Keratinocyte (primary cell): ENCODE results near the gene SUFU.

Experiments used
- CTCF ChIP-seq, 3 experiments: IDR thresholded peaks in 1 of 3; conservative IDR thresholded peaks in 1 of 3; optimal IDR thresholded peaks in 1 of 3; 2 replicates in 2 of 3; 3 replicates in 1 of 3; pipeline versions ENCODE3 to v1.5.1; 2011; ENCODE audit warnings: low read length in 3 of 3, mild to moderate bottlenecking in 3 of 3, moderate library complexity in 2 of 3, control low read depth in 1 of 3, inconsistent platforms in 1 of 3; ENCODE audit not compliant: insufficient read depth in 2 of 3; ENCODE audit errors: extremely low read depth in 1 of 3
- EZH2 ChIP-seq: IDR thresholded peaks from one replicate; pipeline ENCODE4 v1.6.1; 2012; ENCODE audit warnings: inconsistent platforms, mild to moderate bottlenecking, low read length, moderate library complexity

- TF ChIP-seq CTCF (optimal IDR thresholded peaks at IDR 0.05 in 1 of 3, IDR thresholded peaks at IDR 0.05 in 1 of 3, conservative IDR thresholded peaks at IDR 0.05 in 1 of 3; ENCODE audit: extremely low read depth in 1 of 3, insufficient read depth in 2 of 3, low read length in 3 of 3) (no peak), EZH2 (no peak)
Measured at GRCh38 chr10:102611514-102612087, 107.8 kb downstream of the SUFU start.
